ENCODE results near the gene BTG3. TPM values are rescaled to one million over a fixed set of nuclear protein-coding genes. Genes with fewer than 3 reads are reported as not detected.

Gene BTG3
- total RNA-seq, 1 donor from 2014 or later, result 45.5 TPM

GRCh38 chr21:17660452-17660851 is 47.8 kb upstream of the BTG3 start:
- Histone ChIP-seq H3K79me2 (ENCODE audit: insufficient read depth, low read length) (no peaks in the 10 kb centered on the region), H3K27ac (ENCODE audit: low read depth, low read length) (no peak overlapping the region), H3K9me3 (ENCODE audit: insufficient read depth, low read depth, low read length) (no peaks in the 10 kb centered on the region), H3K4me3 (ENCODE audit: insufficient read depth, low read depth, low read length) (no peak overlapping the region), H3K4me1 (ENCODE audit: insufficient read depth, low read length) (peaks cover 4% of the 10 kb centered on the region), H3K4me2 (ENCODE audit: low read length) (peak overlapping the region; percentile 30), H3K9ac (ENCODE audit: low read length) (no peak overlapping the region), H2AFZ (ENCODE audit: low read depth, low read length) (no peak overlapping the region), H4K20me1 (ENCODE audit: insufficient read depth, low read length) (no peaks in the 10 kb centered on the region), H3K27me3 (ENCODE audit: insufficient read depth, low read length) (no peaks in the 10 kb centered on the region), H3K36me3 (ENCODE audit: insufficient read depth, low read length) (no peaks in the 10 kb centered on the region)
- TF ChIP-seq EZH2 (IDR thresholded peaks at IDR 0.05; ENCODE audit: insufficient read depth, low read length), result no peak
- TF ChIP-seq CTCF (IDR thresholded peaks at IDR 0.05; ENCODE audit: insufficient read depth, low read depth, low read length), result no peak
- Mint-ChIP-seq H3K36me3 (ENCODE audit: low read depth, unreplicated experiment) (no peaks in the 10 kb centered on the region), H3K27ac (ENCODE audit: unreplicated experiment) (no peak overlapping the region), H3K27me3 (ENCODE audit: low read depth, unreplicated experiment) (no peaks in the 10 kb centered on the region), H3K4me1 (ENCODE audit: low read depth, unreplicated experiment) (peaks cover 8% of the 10 kb centered on the region), H3K4me3 (ENCODE audit: unreplicated experiment) (no peak overlapping the region), H3K9me3 (ENCODE audit: unreplicated experiment) (peaks cover under 1% of the 10 kb centered on the region)
- FAIRE-seq, result no peak
- DNase-seq (ENCODE audit: low read depth), result peak; percentile 18

GRCh38 chr21:17658931-17659330 is 46.2 kb upstream of the BTG3 start:
- no peak overlapping the region for H3K27ac Mint-ChIP-seq (ENCODE audit: unreplicated experiment)
- FAIRE-seq, result no peak
- no peaks in the 10 kb centered on the region for H3K36me3 Mint-ChIP-seq (ENCODE audit: low read depth, unreplicated experiment)
- DNase-seq (ENCODE audit: low read depth), result no peak
- no peak overlapping the region for H3K4me3 ChIP-seq (ENCODE audit: insufficient read depth, low read depth, low read length)
- H3K4me1 Mint-ChIP-seq (ENCODE audit: low read depth, unreplicated experiment), result peaks cover 8% of the 10 kb centered on the region
- H3K27me3 Mint-ChIP-seq (ENCODE audit: low read depth, unreplicated experiment), result no peaks in the 10 kb centered on the region
- H2AFZ ChIP-seq (ENCODE audit: low read depth, low read length), result no peak overlapping the region
- H4K20me1 ChIP-seq (ENCODE audit: insufficient read depth, low read length), result no peaks in the 10 kb centered on the region
- no peaks in the 10 kb centered on the region for H3K79me2 ChIP-seq (ENCODE audit: insufficient read depth, low read length)
- no peaks in the 10 kb centered on the region for H3K9me3 ChIP-seq (ENCODE audit: insufficient read depth, low read depth, low read length)
- H3K27me3 ChIP-seq (ENCODE audit: insufficient read depth, low read length), result no peaks in the 10 kb centered on the region
- TF ChIP-seq EZH2 (IDR thresholded peaks at IDR 0.05; ENCODE audit: insufficient read depth, low read length), result no peak
- TF ChIP-seq CTCF (IDR thresholded peaks at IDR 0.05; ENCODE audit: insufficient read depth, low read depth, low read length), result no peak
- H3K4me2 ChIP-seq (ENCODE audit: low read length), result no peak overlapping the region
- H3K36me3 ChIP-seq (ENCODE audit: insufficient read depth, low read length), result no peaks in the 10 kb centered on the region
- H3K4me1 ChIP-seq (ENCODE audit: insufficient read depth, low read length), result peaks cover 4% of the 10 kb centered on the region
- no peak overlapping the region for H3K9ac ChIP-seq (ENCODE audit: low read length)
- H3K4me3 Mint-ChIP-seq (ENCODE audit: unreplicated experiment), result no peak overlapping the region
- no peak overlapping the region for H3K27ac ChIP-seq (ENCODE audit: low read depth, low read length)
- H3K9me3 Mint-ChIP-seq (ENCODE audit: unreplicated experiment), result peaks cover 3% of the 10 kb centered on the region

GRCh38 chr21:17651526-17651925 is 38.8 kb upstream of the BTG3 start:
- H3K27me3 ChIP-seq (ENCODE audit: insufficient read depth, low read length), result no peaks in the 10 kb centered on the region
- no peak overlapping the region for H3K27ac Mint-ChIP-seq (ENCODE audit: unreplicated experiment)
- no peaks in the 10 kb centered on the region for H3K79me2 ChIP-seq (ENCODE audit: insufficient read depth, low read length)
- no peaks in the 10 kb centered on the region for H3K36me3 Mint-ChIP-seq (ENCODE audit: low read depth, unreplicated experiment)
- no peaks in the 10 kb centered on the region for H3K36me3 ChIP-seq (ENCODE audit: insufficient read depth, low read length)
- no peak overlapping the region for H3K4me3 ChIP-seq (ENCODE audit: insufficient read depth, low read depth, low read length)
- peaks cover 9% of the 10 kb centered on the region for H3K9me3 Mint-ChIP-seq (ENCODE audit: unreplicated experiment)
- no peaks in the 10 kb centered on the region for H3K27me3 Mint-ChIP-seq (ENCODE audit: low read depth, unreplicated experiment)
- H3K27ac ChIP-seq (ENCODE audit: low read depth, low read length), result no peak overlapping the region
- no peaks in the 10 kb centered on the region for H4K20me1 ChIP-seq (ENCODE audit: insufficient read depth, low read length)
- DNase-seq (ENCODE audit: low read depth) (no peak), FAIRE-seq (no peak)
- no peak for TF ChIP-seq EZH2 (IDR thresholded peaks at IDR 0.05; ENCODE audit: insufficient read depth, low read length)
- no peaks in the 10 kb centered on the region for H3K4me1 Mint-ChIP-seq (ENCODE audit: low read depth, unreplicated experiment)
- H3K9me3 ChIP-seq (ENCODE audit: insufficient read depth, low read depth, low read length), result no peaks in the 10 kb centered on the region
- H3K4me1 ChIP-seq (ENCODE audit: insufficient read depth, low read length), result no peaks in the 10 kb centered on the region
- no peak overlapping the region for H2AFZ ChIP-seq (ENCODE audit: low read depth, low read length)
- no peak overlapping the region for H3K4me3 Mint-ChIP-seq (ENCODE audit: unreplicated experiment)
- H3K4me2 ChIP-seq (ENCODE audit: low read length), result no peak overlapping the region
- no peak overlapping the region for H3K9ac ChIP-seq (ENCODE audit: low read length)
